GM19397 (cell line): Measurements from ENCODE around the gene OSBPL2.

Source experiments
- ATAC-seq: cut with Tn5 transposase; IDR thresholded peaks from one replicate; pipeline ENCODE4 v1.9.1; 2021; ENCODE audit warnings: mild to moderate bottlenecking, moderate library complexity; ENCODE audit not compliant: unreplicated experiment

Gene OSBPL2

GRCh38 chr20:62237801-62238568 is at the start of gene OSBPL2:
TSS of gene OSBPL2 (plus strand) at chr20:62238521. CDS start at chr20:62256185, 17,664 bp downstream.
- ATAC-seq = peak; percentile 98

GRCh38 chr20:62190639-62191411 is 47.5 kb upstream of the OSBPL2 start:
- ATAC-seq = no peak

DNA sequence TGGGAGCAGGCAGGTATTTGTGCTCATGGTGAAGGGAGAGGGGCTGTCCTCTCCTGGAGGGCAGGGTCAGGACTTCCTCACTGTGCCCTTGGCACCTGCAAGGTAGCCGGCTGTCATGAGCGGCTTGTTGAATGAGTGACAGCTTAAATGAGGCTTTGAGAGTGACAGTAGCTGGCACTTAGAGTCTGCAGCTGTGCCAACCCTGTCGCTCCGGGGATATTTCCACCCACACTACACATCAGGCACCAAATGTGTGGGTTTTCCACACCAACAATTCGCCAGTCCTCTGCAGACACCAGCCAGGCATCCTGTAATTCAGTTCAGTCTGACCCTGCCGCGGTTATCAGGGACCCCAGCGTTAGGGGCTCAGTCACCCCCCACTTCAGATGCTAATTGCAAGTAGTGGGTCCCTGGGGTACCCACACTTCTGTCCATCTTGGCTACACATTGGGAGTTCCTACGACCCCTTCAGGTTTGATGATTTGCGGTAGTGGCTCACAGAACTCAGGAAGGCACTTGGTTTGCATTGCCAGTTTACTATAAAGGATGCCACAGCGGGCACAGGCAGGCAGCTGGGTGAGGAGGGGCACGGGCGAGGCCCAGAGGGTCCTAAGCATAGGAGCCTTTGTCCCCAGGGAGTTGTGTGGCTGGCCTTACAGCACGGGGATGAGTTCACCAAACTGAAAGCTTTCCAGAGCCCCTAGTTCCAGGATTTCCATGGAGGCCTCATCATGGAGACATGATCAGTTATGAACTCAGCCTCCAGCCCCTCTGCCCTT is 46.4 kb upstream of the OSBPL2 start:
- ATAC-seq = no peak

- ATAC-seq = no peak
Observed at GRCh38 chr20:62192635-62193034, 45.7 kb upstream of the OSBPL2 start.

- no peak for ATAC-seq
Observed at GRCh38 chr20:62193079-62194025, 45.0 kb upstream of the OSBPL2 start.

- no peak for ATAC-seq
Observed at GRCh38 chr20:62195075-62195405, 43.3 kb upstream of the OSBPL2 start.

DNA sequence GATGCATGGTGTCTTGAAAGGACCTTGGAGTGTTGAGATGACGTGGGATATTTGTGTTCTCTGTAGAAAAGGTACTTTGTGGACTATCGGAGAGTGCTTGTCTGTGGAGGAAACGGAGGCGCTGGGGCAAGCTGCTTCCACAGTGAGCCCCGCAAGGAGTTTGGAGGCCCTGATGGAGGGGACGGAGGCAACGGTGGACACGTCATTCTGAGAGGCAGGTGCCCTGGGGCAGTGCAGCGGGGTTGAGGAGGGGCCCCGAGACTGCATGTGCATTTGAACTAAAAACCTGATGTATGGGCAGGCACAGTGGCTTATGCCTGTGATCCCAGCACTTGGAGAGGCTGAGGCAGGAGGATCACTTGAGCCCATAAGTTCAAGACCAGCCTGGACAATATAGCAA is 42.6 kb upstream of the OSBPL2 start:
- ATAC-seq = no peak

GRCh38 chr20:62196286-62196685 is 42.0 kb upstream of the OSBPL2 start:
- no peak for ATAC-seq

DNA sequence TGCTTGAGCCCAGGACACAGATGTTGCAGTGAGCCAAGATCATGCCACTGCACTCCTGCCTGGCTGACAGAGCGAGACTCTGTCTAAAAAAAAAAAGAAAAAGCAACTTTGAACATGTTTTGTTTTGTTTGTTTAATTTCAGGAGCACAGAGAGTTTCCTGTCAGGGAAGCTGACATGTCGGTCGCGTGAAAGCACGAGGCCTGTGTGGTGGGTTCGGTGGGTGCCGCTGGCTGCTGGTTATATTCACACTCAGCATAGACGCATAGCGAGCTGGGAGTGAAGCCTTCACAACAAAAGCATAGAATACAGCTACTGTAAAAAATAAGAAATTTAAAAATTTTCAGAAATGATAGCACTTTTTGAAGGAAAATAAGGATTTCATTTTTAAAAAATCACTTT is 41.0 kb upstream of the OSBPL2 start:
- ATAC-seq = no peak

DNA sequence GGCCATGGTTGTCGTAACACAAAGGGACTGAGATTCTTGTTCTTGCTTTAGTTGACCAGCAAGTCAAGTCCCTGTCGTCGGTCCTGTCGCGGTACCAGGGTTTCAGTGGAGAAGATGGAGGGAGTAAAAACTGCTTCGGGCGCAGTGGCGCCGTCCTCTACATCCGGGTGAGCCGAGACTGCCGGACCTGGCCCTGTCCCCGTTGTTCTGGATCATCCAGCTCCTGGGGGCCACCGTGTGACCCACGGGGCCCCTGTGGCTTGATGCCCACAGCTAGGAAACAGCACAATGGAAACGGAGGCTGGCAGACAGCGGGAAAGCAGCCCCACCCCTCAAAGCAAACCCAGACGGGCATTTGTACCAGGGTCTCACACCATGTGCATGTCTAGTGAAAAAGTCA is 40.5 kb upstream of the OSBPL2 start:
- no peak for ATAC-seq

GRCh38 chr20:62198496-62198895 is 39.8 kb upstream of the OSBPL2 start:
- ATAC-seq = no peak

- no peak for ATAC-seq
Observed at GRCh38 chr20:62198931-62199330, 39.4 kb upstream of the OSBPL2 start.

- ATAC-seq = no peak
Observed at GRCh38 chr20:62200491-62201172, 37.7 kb upstream of the OSBPL2 start.

GRCh38 chr20:62201173-62202082 is 36.9 kb upstream of the OSBPL2 start:
- no peak for ATAC-seq

GRCh38 chr20:62202083-62202395 is 36.3 kb upstream of the OSBPL2 start:
- ATAC-seq = no peak

DNA sequence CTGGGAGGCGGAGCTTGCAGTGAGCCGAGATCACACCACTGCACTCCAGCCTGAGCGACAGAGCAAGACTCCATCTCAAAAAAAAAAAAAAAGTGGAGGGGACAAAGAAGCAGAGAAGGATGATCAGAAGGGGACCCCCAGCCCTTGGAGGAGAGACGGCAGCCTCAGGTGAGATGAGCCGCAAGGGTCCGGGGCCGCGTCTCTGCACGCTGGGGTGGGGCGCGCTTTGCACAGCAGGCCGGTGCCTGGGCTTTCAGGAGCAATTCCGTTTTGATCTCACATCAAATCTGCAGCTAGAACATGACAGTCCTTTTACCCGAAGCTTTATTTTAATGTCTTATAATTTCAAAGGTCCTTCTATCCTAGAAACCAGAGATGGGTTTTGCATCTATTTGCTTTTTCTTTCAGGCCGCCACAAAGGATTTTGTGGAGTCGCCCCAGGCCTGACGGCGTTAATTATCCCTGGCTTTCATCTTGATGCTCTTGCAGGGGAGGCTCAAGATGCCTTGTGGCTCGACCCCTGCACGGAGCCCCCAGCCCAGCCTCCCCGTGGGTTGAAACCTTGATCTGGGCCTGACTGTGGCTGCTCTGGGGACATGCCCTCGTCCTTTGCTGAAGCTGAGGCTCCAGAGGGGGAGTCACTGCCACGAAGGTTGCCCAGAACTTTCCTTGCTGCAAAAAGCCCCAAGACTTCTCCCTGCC is 35.5 kb upstream of the OSBPL2 start:
- ATAC-seq = no peak

DNA sequence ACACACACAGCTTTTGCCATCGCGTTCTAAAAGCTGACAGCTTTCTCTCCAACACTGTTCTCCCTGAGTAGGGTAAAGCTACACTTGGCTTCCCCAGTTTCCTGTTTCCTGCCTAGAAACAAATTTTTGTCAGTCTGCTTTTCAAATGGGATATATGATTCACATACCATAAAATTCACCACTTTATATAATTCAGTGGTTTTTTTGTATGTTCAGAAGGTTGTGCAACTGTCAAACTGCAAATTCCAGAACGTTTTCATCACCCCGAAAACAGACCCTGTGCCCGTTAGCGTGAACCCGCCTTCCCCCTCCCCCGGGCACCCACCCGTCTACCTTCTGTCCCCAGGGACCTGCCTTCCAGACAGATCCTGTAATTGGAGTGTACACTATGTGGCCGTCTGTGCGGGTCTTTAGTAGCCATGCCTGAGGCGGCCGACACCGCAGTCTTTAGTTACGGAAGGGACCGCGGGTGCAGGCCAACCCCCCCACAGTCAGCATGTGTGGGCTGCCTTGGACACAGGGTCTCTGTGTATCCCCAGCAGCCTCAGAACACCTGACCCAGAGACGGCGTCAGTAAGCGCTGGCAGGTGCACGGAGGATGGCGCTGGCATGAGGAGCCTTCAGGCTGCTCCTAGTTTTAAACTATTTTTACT is 34.8 kb upstream of the OSBPL2 start:
- no peak for ATAC-seq
